Breast epithelium (tissue), 3 donors: ENCODE data around the gene DUOX2.

ENCODE experiments used
- CTCF ChIP-seq, 3 donors: fragments of 450-650 bp; IDR thresholded peaks; one replicate each; pipeline ENCODE4 v1.5.1; 2016 to 2017; ENCODE audit warnings: antibody characterized with exemption in 3 of 3, mild to moderate bottlenecking in 3 of 3, moderate library complexity in 3 of 3
- POLR2A ChIP-seq: fragments of 450-650 bp; IDR thresholded peaks from one replicate; pipeline ENCODE4 v1.6.1; 2016; ENCODE audit warnings: antibody characterized with exemption, mild to moderate bottlenecking, moderate library complexity
- POLR2AphosphoS5 ChIP-seq, 3 donors: sonication (generic); formaldehyde crosslinking; IDR thresholded peaks; one replicate each; pipeline ENCODE4 v1.6.1; 2017; ENCODE audit warnings: antibody characterized with exemption in 3 of 3

DNA sequence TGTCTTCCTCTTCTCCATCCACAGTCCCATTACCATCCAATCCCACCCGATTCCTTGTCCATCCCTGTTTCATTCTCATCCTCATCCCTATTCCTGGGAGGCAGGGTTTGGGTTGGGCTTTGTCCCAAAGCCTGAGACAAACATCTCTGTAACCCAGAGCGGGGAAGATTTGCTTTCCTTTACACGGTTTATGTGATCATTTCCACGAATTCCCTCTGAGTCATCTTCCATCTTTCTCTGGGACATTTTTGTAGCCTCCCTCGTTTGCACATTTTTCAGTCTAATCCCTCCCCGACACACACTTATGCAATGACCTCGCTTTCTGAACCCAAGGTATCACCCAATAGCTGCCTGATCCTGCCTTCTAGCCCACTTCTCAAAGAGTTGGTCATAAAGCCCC lies 22.8 kb downstream of the DUOX2 start:
- TF ChIP-seq CTCF (IDR thresholded peaks at IDR 0.05) (no peak), POLR2A (no peak), POLR2AphosphoS5 (IDR thresholded peaks at IDR 0.05) (no peak)
